Astrocyte of the hippocampus (primary cell): ENCODE data around the gene KRT15.

ENCODE experiments used
- DNase-seq: peaks from one replicate; pipeline ENCODE4 v3.0.0; 2011; ENCODE audit warnings: low read depth, low spot score

Gene KRT15

DNA sequence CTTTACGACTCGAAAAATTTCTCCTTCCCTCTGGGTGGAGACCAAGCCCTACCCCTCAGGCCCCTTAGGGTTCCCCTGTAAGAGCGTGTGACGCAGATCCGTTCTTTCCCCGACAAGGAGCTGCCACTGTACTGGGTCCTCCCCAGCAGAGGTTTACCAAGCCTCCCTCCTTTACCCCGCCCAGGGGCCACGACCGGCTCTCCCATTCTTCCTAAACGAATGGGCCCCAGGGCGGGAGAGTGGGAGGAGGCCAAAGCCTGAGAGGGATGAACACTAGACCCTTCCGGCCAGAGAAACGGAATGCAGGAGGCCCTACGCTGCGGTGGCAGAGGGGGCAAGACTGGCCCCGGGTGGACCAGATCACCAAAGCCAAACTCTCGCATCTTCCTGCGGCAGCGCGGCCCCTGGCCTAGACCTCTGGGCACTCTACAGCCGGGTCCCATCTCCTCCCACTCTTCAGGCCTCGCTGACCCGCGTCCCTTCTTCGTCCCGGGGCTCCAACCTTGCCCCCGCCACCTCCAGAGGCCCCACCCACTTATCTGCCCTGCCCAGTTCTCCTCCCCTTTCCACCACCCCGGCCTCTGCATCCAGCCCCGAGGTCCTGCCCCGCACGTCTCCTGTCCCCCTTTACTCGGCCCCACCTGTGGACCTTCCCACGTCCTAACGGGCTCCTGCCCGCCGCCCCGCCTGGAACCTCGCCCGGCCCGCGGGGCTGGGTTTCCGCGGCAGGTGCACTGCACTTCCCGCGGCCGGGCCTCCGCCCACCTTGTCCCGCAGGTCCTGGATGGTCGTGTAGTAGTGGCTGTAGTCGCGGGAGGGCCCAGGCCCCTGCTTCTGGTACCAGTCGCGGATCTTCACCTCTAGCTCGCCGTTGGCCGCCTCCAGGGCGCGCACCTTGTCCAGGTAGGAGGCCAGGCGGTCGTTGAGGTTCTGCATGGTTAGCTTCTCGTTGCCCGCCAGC, 8.7 kb upstream of the KRT15 start:
- DNase-seq, result no peak

DNA sequence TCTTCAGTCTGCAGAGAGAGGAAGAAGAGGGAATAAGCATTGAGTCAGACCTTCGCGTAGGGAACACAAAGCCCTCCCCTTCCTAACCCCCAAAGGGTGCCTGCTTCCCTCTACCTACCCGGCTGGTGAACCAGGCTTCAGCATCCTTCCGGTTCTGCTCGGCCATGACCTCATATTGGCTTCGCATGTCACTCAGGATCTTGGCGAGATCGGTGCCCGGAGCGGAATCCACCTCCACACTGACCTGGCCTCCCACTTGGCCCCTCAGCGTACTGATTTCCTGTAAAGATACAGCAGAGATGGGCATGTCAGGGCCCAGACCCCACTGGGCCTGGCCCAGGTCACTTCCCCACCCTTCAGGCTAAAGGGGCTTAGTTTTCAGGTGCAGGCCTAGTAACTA, 5.6 kb upstream of the KRT15 start:
- no peak for DNase-seq

DNA sequence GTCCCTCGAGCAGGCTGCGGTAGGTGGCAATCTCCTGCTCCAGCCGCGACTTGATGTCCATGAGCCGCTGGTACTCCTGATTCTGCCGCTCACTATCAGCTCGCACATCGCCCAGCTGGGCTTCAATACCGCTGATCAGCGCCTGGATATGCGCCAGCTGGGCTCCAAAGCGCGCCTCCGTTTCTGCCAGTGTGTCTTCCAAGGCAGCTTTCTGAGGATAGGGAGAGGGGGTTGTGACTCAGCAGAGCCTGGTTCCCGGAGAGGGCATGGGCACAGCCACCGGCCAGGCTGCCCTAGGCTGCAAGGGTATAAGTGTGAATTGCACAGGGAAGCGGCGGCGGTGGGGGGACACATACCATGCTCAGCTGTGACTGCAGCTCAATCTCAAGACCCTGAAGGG, 5.1 kb upstream of the KRT15 start:
- peak; percentile 46 for DNase-seq

DNA sequence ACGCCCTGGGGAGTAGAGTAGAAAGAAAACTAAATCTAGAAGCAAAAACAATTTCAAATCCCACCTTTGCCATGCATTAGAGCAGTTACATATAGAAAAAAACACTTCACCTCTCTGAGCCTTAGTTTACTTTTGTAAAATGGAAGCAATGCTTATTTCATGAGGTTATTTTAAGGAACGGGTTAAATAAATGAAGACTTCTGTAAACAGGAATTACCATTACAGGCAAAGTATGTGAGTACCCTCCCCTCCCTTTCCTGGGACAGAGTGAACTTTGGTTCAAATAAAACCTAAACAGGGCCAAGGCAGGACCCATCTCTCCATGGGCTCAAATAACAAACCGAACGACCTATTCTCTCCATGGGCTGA, 4.5 kb upstream of the KRT15 start:
- DNase-seq, result no peak

DNA sequence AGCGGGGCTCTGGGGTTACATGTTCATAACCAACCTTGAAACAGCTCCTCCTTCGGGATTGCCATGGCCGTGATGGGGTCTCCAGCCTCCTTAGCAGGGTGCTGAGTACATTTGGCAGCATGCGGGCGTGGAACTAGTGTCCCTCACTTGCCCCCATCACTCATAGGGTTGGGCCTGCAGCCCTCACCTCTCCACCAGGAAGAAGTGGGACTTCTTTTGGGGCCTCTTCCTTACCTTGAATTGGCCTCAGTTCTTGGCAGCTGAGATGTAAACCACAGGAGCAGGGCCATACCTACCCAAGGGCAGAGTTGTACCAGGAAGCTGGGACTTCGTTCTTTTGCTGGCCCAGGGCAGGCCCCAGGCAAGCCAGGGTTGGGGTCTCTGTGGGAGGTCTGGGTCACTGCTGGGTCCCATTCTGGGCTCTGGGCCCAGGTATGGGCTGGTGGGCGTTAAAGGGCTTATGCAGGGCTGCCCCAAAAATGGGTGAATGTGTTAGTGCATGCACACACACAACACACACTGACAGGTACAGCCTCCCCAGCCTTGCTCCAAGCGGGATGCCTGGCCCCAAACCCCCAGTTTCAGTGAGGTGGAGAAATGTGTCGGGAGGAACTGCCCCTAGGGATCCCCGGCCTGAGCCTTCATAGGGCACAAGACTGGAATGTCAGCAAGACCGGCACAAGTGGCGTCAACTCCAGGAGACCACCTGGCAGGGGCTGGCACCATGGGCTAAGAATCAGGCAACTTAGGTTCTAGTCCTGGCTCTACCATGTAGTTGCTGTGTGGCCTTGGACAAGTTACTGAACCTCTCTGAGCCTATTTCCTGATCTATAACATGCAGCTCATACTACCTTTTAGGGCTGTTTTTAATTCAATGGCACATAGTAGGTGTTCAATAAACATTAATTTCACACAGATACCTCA, 3.9 kb upstream of the KRT15 start:
- peak; percentile 36 for DNase-seq

DNA sequence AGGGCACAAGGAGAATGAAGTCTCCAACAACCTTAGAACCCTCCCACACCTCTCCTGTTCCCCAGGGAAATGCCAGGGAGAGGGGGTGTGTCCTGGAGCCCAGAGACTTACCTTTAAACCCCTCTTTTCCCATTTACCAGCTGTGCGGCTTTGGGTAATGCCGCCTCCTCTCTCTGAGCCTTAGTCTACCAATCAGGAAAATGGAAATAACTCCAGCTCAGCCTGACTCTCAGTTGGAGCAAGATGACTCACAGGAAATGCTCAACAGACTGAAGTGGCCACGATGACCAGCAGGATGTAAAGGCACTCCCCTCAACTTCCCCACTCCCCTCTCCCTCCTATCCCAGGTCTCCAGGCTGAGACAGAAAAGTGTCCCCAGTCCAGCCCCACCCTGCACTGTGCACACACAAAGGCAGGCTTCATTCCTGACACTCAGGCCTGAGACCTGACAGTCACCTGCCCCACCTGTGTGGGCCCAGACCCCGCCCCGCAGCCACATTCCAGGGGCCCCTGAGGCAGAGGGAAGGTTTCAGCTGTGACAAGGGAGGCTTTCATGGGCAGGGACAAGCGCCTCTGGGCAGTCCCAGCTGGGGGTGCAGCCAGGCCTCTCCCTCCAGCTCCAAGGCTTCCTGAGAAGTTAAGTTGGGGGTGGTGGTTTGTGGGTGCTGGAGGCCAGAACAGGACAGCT, 3.0 kb upstream of the KRT15 start:
- DNase-seq, result peak; percentile 76

DNA sequence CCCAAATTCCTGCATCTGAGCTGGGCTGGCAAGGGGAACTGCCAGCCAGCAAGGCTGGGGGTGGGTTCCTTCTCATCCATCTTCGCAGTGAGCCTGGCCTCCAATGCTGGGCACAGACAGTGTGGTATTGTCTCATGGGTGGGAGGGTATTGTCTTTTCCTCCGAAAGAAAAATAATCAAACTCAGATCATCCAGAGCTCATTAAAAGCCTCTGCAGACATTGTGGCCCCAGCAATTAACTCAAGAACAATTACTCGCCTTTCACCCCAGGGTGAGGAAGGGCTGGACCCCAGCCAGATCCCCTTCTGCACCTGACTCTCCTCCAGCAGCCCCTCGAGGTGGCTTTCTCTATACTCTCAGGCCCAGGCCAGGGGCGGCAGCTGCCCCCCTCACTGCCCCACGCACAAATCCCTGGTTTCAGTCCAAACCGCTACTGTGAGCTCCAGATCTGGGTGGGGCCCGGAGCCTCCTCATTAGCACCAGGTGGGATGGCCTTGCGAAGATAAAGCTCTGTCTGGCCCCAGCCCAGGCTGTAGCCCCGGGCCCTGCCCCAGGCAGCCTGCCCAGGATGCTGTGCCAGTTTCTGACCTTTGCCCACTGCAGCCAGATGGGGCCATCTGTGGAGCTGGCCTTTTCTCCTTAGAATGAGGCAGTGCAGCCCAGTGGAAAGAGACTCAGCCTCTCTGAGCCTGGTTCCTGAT, 2.3 kb upstream of the KRT15 start:
- DNase-seq, result peak; percentile 39

DNA sequence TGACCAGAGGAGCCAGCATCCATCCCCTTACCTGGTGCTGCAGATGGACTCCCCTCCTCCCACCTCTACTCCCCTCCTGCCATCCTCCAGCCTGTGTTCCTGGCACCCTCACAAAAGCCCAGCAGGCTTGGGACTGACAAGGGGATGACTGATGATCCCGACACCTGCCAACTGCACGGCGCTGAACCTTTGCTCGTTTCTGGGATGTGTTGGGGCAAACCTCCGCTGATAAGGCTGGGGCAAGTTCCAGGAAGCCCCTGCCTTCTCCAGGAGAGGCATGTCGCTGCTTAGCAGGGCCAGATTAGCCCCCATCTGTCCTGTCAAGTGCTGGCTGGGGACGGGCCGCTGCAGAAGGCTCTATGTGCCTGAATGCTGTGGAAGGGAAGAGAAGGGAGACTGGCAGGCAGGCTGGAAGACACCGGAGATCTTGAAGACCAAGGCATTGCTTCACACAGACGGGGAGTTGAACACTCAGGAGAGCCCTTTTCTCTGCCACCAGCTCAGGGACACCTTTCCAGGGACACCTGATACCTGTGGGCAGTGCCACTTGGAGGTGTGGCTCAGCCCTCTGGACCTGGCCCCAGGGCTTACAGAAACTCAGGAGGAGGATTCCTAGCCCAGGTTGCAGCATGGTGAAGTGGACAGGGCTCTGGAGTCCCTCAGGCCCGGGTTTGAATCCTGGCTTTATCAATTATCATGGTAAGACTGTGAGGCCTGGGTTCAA, 973 bp upstream of the KRT15 start:
- DNase-seq, result peak; percentile 44

DNA sequence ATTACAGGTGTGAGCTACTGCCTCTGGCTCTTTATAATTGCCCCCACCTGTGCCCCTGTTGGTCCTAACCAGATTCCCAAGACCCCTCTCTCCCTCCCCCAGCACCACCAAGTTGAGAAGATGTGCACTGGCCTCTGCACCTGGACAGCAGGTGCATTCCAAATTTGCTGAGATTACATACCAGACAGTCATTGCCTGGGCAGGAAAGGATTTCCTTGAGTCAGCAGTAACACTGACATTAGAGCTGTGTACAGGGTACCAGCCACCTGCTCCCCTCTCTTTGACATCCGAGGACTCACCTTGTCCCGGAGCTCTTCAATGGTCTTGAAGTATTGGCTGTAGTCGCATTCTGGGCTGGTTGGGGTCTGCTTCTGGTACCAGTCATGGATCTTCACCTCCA, 659 bp downstream of the KRT15 start:
- no peak for DNase-seq

DNA sequence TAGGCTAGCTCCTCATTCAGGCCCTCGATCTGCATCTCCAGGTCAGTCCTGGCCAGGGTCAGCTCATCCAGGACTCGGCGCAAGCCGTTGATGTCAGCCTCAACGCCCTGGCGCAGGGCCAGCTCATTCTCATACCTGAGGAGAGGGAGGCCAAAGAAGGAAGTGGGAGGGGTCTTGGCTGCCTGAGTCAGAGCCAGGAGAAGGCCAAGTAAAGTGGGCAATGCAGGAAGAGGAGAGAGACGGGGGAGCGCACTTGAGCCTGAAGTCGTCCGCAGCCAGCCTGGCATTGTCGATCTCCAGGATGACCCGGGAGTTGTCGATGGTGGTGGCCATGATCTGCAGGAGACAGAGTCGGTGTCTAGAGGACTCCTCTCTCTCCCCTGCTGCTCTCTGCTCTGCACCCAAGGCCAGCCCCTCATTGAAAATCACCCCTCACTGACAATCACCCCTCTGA, 1.8 kb downstream of the KRT15 start:
- no peak for DNase-seq

DNA sequence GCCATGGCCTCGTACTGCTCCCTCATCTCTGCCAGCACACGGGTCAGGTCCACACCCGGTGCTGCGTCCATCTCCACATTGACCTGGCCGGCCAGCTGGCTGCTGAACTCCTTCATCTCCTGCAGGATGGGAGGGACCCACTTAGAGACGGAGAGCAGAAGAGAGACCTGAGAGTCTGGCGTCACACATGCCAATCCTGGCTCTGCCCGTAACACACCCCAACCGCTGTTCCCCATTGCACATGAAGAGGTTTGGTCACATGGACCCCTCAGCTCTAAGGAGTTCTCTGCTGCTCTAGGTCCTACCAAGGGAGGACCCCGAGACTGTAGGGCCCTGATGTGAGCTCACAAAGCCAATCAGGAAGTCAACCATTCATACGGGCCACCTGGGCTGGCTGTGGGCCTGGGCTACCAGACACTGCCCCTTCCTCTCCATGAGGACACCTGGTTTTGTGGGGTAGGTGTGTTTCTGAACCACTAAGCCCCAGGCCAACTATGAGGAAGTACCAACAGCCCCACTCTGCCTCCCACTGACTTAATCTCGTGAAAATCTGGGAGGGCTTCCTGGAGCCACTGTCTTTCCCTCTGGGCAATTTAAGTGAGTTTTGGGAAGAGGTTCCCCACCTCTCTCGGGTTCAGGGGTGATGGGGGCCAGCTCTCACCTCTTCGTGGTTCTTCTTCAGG, 2.4 kb downstream of the KRT15 start:
- DNase-seq, result no peak

DNA sequence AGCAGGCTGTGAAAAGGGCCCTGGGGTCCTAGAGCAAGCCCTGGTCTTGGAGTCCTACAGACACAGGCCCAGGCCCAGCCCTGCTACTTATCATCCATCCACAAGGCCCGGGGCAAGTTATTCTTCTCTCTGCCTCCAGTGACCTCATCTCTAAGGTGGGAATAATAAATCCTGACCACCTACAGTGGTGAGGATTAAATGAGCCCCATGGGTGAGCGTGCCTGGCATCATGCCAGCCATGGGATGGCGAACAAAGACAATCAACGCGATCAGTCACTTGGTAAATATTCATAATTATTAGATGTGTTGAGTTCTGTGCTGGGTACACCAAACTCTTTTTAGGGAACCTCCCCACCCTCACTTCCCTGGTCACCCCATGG, 5.5 kb downstream of the KRT15 start:
- no peak for DNase-seq

DNA sequence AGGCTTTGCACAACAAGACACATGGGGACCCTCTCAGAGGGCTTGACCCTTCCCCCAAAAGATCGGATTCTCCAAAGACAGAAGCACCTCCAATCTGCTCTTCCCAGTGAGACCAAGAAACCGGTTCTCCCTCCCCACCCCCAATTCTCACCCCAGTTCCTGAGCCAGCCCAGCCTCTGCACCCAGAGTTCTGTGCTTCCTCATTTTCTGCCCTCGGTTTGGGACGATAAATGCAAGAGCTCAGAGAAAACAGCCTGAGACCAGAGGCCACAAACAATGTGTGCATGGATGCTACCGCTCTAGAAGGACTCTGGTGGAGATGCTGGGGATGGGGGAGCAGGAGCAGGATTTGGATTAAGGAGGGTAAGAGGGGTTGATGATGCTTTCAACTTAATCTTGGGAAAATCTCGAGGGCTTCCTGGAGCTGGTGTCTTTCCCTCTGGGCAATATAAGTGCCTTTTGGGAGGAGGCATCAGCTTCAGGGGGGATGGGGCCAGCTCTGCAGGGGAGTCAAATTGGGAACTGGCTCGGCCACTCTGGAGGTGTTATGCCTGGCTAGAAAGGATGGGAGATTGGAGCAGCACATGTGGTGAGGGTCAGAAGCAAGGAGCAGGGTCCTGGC, 6.0 kb downstream of the KRT15 start:
- DNase-seq, result no peak

DNA sequence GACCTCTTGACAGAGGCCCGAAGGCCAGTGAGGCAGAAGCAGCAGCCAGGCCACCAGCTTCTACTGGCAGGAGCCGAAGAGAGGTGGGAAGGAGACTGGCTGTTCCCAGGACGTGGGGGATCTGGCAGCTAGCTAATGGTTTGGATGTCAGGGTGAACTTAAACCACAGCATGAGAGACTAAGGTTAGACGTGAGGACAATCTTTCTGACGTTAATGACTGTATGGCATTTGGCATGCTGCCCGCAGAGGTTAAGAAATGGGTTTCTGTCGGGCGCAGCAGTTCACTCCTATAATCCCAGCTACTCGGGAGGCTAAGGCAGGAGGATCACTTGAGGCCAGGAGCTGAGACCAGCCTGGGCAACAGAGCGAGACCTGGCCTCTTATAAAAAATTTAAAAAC, 7.0 kb downstream of the KRT15 start:
- DNase-seq, result no peak

DNA sequence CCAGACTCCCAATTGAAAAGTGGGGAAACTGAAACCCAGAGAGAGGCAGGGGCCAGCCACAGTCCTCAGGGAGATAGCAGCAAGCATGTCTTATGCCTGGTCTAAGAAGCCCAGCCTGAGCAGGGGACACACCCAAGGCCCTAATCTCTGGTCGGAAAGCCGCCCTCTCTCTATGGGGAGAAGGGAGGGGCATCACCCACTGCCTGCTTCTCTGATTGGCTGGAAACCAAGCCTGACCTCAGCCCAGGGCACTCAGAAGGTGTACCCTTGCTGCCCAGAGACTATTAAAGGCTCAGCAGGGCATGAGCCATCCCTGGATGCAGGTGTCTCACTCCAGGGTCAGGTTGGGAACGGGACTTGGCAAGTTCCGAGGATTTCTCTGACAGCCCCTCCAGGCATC, 7.6 kb downstream of the KRT15 start:
- no peak for DNase-seq

DNA sequence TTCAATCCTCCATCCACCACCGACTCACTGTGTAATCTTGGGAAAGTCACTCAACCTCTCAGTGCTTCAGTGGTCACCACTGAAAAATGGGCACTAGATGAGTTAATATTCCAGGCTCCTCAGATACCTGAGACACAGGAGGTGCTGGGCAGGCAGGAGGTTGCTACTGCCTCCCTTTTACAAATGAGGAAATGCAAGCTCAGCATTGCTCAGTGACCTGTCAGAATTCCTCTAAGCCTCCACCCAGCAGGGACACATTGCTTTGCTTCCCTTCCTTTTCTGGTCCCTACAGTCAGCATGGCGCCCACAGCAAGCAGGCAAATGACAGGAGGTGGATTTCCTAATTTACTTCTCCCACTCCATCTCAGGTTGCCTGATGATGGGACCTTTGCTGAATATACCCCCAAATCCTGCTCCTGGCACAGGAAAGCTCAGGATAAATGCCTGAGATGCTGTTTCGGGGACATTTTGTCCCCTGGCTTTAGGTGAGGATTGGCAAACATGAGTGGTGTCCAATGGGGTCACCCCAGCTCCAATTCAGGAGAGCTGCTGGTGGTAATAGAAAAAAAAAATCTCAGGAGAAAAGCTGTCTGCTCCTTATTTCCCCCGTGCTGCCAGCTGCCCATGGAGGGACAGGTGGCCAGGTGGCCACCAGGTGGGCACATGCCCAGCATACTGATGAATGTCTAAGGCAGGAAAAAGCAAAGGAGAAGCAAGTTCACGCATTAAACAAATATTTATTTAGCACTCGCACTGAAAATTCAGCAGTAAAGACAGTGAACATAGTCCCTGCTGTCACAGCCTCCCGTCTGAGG, 8.2 kb downstream of the KRT15 start:
- DNase-seq, result no peak

DNA sequence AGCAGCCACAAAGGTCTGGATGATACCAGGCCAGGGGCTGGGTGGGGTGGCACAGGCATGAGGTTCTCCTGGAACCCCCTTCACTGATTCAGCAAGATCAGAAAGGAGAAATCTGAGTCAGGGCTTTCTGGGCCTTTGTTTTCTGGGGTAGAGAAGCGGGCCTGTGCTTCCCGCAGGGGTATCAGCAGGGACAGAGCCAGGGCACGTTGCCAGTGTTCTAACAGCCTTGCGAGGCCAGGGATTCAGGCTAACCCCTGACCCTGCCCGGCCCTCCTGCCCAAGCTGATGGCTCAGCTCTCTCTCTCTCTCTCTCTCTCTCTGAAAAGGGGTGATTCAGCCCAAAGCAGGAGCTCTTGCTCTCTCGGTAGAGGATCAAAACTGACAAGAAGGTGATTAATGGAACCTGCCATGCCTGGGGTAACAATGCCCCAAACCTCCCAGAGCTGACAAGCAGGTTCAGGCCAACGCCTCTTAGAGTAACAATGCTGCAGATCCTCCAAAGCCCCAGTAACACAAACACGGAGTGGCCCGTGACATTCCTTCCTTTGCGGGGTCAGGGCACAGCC, 11.3 kb downstream of the KRT15 start:
- peak; percentile 34 for DNase-seq
